Mononuclear cell (primary cell): ENCODE data around the gene SLC1A5. TPM values are rescaled to one million over a fixed set of nuclear protein-coding genes. Genes with fewer than 3 reads are reported as not detected.
A peak's percentile ranks its signal among the peaks of the same experiment; 100 is the strongest.
"Not testable (repeated sequence)": the region's sequence is repeated elsewhere in the genome, so short reads cannot be mapped to it uniquely, and the experiment has no call there.

Source experiments
- H3K27me3 ChIP-seq: 2 replicates; pipeline ENCODE4 v1.6.0; 2011; ENCODE audit warnings: low read length, control low read depth; ENCODE audit not compliant: insufficient read depth
- H3K4me1 ChIP-seq: 2 replicates; pipeline ENCODE4 v1.5.1; 2011; ENCODE audit warnings: mild to moderate bottlenecking, low read length, control low read depth; ENCODE audit not compliant: insufficient read depth
- H3K4me3 ChIP-seq: 2 replicates; pipeline ENCODE4 v1.5.1; 2011; ENCODE audit warnings: mild to moderate bottlenecking, low read length, moderate library complexity
- H3K9me3 ChIP-seq: 2 replicates; pipeline ENCODE4 v1.5.1; 2011; ENCODE audit warnings: low read depth, mild to moderate bottlenecking, control low read depth, low read length
- total RNA-seq: library from RNA; depleted of rRNA; stranded (reverse); fragments of >200 nt; gene quantifications from one replicate; pipeline ENCODE4 v1.2.3, GENCODE V29; 2012

SLC1A5 gene
- total RNA-seq, 1 donor, result 5.5 TPM

DNA sequence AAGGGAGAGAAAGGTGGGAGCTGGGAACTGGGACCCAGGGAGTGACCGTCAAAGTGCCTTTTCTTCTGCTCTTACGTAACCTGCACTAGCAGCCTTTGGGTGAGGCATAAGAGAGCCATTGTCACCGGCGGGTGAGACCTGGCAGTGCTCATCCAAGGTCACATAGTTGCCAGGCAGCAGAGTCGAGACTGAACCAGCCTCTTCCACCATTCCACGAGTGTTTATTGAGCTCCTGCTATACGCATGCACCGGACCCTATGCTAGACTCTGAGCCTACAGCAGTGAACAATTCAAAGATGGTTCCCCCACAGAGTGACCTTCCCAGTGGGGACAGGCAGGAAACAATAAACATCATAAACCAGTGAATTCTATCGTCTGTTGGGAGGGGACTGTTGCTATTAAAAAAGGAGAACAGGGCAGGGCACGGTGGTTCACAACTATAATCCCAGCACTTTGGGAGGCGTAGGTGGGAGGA, 23.5 kb downstream of the SLC1A5 start:
- H3K4me3 ChIP-seq, result no peak overlapping the region
- H3K27me3 ChIP-seq, result no peaks in the 10 kb centered on the region
- no peaks in the 10 kb centered on the region for H3K4me1 ChIP-seq
- no peaks in the 10 kb centered on the region for H3K9me3 ChIP-seq

DNA sequence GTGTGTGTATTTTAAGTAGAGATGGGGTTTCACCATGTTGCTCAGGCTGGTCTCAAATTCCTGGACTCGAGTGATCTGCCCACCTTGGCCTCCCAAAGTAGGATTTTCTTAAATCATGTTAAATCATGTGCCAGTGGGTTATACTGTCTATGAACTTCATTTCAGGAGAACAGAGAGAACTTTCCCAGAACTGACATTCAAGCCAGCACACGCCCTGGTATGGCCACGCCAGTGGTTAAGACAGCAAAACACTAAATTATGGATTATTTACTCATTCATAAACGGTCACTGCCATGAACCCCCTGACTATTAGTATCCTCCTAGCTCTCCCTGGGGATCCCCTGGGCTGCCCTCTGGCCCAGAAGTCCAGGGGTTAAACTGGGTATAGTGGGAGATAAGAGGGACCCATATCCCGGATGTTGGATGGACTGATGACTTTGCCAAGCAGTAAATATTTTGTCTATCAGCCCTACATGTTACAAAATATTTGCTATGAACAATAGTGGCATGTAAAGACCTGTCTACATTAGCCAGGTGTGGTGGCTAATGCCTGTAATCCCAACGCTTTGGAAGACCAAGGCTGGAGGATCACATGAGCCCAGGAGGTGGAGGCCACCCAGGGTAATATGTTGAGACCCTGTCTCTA, 26.0 kb downstream of the SLC1A5 start:
- peaks cover 6% of the 10 kb centered on the region for H3K4me1 ChIP-seq
- no peaks in the 10 kb centered on the region for H3K9me3 ChIP-seq
- no peak overlapping the region for H3K4me3 ChIP-seq
- H3K27me3 ChIP-seq, result no peaks in the 10 kb centered on the region

DNA sequence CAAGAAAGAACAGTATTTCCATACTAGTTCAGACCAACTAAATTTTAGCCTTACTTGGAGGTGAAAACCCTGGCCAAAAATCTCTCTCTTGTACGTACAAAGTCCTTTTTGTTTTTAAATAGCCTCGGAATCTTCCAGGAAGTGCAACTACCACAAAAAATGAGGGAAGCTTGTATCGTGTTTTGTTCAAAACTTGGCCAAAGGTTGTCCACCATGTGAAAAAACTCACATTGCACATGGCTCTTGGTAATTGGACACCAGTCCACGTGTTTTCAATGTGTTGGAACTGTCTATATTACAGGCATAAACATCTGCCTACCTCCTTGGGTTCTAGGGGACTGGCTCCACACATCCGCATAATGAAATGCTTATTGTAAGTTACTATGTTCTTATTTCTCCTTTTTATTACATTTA, 27.0 kb downstream of the SLC1A5 start:
- H3K4me1 ChIP-seq, result peaks cover 10% of the 10 kb centered on the region
- H3K4me3 ChIP-seq, result no peak overlapping the region
- H3K9me3 ChIP-seq, result no peaks in the 10 kb centered on the region
- H3K27me3 ChIP-seq, result no peaks in the 10 kb centered on the region

DNA sequence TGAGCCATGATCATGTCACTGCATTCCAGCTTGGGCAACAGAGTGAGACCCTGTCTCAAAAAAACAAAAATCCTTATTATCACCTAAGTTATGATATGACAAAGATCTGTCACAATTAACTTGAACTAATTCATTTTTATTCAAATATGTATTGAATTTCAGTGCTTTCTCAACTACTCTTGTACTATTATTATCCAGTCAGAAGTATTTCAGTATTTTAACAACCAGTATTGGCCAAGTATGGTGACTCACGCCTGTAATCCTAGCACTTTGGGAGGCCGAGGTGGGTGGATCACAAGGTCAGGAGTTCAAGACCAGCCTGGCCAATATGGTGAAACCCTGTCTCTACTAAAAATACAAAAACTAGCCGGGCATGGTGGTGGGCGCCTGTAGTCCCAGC, 27.5 kb downstream of the SLC1A5 start:
- H3K4me1 ChIP-seq, H3K9me3 ChIP-seq, H3K27me3 ChIP-seq, H3K4me3 ChIP-seq: not testable (repeated sequence)

DNA sequence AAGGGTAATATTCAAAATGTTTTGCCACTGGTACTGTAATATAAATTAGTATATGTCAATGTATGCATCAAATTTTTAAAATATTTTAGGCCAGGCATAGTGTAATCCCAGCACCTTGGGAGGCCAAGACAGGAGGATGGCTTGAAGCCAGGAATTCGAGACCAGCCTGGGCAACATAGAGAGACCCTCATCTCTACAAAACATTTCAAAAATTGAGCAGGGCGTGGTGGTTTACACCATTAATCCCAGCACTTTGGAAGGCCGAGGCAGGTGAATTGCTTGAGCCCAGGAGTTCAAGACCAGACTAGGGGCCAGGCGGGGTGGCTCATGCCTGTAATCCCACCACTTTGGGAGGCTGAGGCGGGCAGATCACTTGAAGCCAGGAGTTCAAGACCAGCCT, 28.0 kb downstream of the SLC1A5 start:
- no peaks in the 10 kb centered on the region for H3K9me3 ChIP-seq
- H3K27me3 ChIP-seq, result no peaks in the 10 kb centered on the region
- no peak overlapping the region for H3K4me3 ChIP-seq
- peaks cover 13% of the 10 kb centered on the region for H3K4me1 ChIP-seq

DNA sequence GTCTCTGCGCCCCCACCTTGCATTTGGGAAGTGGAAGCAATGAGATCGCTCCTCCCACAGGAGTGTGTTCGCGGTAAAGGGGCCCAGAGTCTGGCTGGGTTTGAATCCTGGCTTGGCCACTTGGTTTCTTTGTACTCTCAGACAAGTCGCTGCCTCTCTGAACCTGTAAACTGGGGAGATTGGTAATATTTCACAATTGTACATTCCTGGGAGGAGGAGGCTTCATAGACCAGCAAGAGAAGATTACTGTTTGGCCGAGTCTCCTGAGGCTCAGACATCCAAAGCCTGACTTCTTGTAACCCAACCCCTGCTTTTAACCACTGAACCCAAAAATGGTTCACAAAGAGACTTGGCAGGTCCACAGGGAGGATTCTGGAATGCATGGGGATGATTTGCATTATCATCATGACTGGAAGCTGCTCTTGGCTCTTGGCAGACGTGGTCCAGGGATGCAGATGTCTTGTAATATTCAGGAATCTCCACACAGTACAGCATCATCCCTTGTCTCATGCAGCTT, 28.5 kb downstream of the SLC1A5 start:
- no peaks in the 10 kb centered on the region for H3K9me3 ChIP-seq
- H3K27me3 ChIP-seq, result no peaks in the 10 kb centered on the region
- H3K4me1 ChIP-seq, result peaks cover 18% of the 10 kb centered on the region
- no peak overlapping the region for H3K4me3 ChIP-seq

DNA sequence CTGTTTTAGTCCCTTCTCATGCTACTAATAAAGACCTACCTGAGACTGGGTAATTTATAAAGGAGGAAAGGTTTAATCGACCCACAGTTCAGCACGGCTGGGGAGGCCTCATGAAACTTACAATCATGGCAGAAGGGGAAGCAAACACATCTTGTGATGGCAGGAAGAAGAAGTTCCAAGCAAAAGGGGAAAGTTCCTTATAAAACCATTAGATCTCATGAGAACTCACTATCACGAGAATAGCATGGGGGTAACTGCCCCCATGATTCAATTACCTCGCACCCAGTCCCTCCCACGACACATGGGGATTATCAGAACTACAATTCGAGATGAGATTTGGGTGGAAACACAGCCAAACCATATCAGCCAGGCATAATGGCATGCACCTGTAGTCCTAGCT, 29.2 kb downstream of the SLC1A5 start:
- H3K27me3 ChIP-seq, result no peaks in the 10 kb centered on the region
- no peak overlapping the region for H3K4me3 ChIP-seq
- peaks cover 18% of the 10 kb centered on the region for H3K4me1 ChIP-seq
- H3K9me3 ChIP-seq, result no peaks in the 10 kb centered on the region

DNA sequence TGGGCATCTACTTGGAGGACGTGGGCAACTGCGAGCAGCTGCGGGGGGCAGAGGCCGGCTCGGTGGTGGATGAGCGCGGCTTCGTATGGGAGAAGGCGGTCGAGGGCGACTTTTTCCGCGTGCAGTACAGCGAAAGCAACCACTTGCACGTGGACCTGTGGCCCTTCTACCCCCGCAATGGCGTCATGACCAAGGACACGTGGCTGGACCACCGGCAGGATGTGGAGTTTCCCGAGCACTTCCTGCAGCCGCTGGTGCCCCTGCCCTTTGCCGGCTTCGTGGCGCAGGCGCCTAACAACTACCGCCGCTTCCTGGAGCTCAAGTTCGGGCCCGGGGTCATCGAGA, 31.9 kb downstream of the SLC1A5 start:
- Histone ChIP-seq H3K27me3 (no peaks in the 10 kb centered on the region), H3K9me3 (no peaks in the 10 kb centered on the region), H3K4me1 (peaks cover 22% of the 10 kb centered on the region), H3K4me3 (no peak overlapping the region)

DNA sequence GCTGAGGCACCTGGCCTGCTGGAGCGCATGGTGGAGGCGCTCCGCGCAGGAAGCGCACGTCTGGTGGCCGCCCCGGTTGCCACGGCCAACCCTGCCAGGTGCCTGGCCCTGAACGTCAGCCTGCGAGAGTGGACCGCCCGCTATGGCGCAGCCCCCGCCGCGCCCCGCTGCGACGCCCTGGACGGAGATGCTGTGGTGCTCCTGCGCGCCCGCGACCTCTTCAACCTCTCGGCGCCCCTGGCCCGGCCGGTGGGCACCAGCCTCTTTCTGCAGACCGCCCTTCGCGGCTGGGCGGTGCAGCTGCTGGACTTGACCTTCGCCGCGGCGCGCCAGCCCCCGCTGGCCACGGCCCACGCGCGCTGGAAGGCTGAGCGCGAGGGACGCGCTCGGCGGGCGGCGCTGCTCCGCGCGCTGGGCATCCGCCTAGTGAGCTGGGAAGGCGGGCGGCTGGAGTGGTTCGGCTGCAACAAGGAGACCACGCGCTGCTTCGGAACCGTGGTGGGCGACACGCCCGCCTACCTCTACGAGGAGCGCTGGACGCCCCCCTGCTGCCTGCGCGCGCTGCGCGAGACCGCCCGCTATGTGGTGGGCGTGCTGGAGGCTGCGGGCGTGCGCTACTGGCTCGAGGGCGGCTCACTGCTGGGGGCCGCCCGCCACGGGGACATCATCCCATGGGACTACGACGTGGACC, 32.4 kb downstream of the SLC1A5 start:
- H3K9me3 ChIP-seq, result no peaks in the 10 kb centered on the region
- peaks cover 22% of the 10 kb centered on the region for H3K4me1 ChIP-seq
- H3K4me3 ChIP-seq, result no peak overlapping the region
- no peaks in the 10 kb centered on the region for H3K27me3 ChIP-seq

DNA sequence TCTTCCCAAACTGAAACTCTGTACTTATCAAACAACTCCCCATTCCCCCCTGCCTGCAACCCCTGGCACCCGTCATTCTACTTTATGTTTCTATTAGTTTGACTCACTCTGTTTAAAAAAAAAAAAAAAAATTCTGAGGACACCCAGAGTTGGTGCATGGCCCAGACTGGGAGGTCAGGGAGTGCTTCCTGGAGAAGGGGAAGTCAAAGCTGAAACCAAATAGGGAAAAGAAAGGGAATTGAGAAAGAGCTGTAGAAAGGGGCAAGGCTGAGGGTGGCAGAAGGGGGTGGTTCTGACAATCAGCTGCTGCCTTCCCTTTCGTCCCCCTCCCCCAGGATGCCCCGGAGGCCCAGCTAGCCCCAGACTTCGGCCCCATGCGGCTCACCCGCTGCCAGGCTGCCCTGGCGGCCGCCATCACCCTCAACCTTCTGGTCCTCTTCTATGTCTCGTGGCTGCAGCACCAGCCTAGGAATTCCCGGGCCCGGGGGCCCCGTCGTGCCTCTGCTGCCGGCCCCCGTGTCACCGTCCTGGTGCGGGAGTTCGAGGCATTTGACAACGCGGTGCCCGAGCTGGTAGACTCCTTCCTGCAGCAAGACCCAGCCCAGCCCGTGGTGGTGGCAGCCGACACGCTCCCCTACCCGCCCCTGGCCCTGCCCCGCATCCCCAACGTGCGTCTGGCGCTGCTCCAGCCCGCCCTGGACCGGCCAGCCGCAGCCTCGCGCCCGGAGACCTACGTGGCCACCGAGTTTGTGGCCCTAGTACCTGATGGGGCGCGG, 33.1 kb downstream of the SLC1A5 start:
- H3K9me3 ChIP-seq, result no peaks in the 10 kb centered on the region
- no peak overlapping the region for H3K4me3 ChIP-seq
- peaks cover 22% of the 10 kb centered on the region for H3K4me1 ChIP-seq
- H3K27me3 ChIP-seq, result no peaks in the 10 kb centered on the region

DNA sequence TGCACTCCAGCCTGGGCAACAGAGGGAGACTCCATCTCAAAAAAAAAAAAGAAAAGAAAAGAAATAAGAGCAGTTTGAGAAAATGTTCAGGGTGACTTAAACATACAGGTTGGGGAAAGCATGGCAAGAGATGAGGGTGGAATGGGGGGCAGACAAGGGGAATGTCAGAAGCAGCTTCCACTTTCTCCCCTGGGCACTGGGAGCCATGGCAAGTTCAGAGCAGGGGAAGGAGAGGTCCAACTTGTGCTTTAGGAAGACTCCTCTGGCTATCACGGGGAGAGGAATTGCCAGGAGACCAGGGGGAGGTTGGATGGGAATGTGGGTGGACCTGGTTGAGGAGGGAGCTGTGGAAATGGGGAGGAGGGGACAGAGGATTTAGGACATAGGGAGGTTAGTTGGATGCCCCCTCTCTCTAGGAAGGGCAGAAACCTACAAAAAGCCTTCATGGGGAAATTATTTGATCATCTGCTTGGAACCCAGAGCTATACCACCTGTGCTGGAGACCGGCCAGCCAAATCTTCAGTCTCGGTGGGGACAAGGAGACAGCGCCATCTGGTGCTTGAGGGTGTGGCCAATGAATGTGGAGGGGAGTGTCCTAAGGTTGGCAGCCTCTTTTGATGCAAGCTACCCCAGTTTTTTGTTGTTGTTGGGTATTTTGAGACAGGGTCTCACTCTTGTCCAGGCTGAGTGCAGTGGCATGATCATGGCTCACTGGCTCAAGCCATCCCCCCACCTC, 34.8 kb downstream of the SLC1A5 start:
- Histone ChIP-seq H3K4me1 (peaks cover 18% of the 10 kb centered on the region), H3K27me3 (no peaks in the 10 kb centered on the region), H3K4me3 (no peak overlapping the region), H3K9me3 (no peaks in the 10 kb centered on the region)

DNA sequence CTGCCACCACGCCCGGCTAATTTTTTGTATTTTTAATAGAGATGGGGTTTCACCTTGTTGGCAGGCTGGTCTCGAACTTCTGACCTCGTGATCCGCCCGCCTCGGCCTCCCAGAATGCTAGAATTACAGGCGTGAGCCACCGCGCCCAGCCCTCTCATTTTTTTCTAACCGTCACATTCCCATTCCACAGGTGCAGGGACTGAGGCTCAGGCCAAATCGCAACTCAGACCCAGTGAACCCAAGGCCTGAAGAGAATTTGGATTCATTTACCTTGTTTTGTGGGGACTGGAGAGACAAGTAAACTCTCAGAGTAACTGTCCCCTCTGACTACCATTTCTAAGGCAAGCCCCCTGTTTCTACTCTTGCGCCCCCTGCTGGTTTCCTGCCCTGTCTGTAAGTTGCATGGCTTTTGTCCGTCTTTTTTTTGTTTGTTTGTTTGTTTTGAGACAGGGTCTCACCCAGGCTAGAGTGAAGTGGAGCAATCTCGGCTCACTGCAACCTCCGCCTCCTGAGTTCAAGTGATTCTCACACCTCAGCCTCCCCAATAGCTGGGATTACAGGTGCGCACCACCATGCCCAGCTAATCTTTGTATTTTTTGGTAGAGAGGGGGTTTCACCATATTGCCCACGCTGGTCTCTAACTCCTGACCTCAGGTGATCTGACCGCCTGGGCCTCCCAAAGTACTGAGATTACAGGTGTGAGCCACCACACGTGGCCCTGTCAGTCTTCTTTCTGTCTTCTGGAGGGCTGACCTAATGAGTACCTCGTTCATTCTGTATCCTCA, 39.9 kb downstream of the SLC1A5 start:
- Histone ChIP-seq H3K9me3 (no peaks in the 10 kb centered on the region), H3K4me3 (no peak overlapping the region), H3K27me3 (no peaks in the 10 kb centered on the region), H3K4me1 (peaks cover 31% of the 10 kb centered on the region)

DNA sequence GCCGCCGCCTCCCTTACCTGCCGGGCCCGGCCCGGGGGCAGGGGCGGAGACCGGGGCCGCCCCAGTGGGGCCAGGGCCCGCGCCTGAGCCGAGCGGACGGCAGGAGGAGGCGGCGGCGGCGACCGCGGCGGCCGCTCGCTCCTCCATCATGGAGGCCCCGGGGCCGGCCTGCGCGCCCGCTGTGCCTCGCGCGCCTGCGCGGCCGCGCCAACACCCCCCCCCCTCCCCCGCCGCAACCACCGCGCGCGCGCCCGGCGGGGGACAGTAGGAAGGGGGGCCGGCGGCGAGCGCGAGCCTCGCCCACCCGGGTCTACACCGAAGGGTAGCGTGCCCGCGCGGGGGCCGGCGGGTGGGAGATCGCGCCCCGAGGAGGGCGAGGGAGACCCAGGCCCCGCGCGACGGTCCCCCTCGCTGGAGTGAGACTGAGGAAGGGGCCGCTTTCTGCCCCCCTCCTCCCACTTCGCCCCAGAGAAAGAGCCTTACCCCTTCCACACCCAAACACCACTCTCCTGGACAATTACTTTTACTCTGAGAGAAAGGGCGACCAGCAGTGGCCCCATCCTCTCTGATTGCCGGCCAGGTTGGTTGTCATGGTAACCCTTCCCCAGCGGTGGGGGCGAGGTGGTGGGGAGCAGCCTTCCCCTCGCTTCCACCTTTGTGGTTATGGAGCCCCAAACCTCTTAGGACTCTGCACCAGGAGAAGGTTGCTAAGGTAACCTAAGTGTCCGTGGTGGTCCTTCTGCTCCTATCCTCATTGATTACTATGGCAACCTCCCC, 41.9 kb downstream of the SLC1A5 start, which contains the start of gene STRN4:
STRN4 (minus strand) TSS at position 170 of the 777 bp plus-strand sequence; CDS start at position 150, 20 bp downstream.
- Histone ChIP-seq H3K4me1 (peaks cover 46% of the 10 kb centered on the region), H3K9me3 (no peaks in the 10 kb centered on the region), H3K4me3 (peak within 1 kb of the TSS; percentile 74), H3K27me3 (no peaks in the 10 kb centered on the region)
